ENCODE measurements around the gene AP2A2.

The AP2A2 gene

DNA sequence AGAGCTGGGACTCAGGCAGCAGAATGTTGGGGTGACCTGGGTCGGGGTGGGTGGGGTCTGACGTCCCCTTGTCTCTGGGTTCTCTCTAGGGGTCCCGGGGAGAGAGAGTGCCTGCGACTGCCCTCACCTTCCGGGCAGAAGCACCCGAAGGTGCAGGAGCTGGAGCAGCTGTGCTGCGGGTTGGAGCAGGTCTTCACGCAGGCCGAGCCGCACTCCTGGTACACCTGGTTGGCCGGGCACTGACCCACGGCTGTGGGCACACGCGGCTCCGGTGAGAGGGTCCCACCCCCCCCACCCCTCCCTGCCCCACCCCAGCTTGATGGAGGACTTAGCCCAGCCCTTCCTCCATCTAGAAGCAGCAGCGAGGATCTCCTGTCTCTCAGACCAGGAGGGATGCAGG lies 104.4 kb downstream of the AP2A2 start:
- DNase-seq (ENCODE audit: low read depth): no peak

DNA sequence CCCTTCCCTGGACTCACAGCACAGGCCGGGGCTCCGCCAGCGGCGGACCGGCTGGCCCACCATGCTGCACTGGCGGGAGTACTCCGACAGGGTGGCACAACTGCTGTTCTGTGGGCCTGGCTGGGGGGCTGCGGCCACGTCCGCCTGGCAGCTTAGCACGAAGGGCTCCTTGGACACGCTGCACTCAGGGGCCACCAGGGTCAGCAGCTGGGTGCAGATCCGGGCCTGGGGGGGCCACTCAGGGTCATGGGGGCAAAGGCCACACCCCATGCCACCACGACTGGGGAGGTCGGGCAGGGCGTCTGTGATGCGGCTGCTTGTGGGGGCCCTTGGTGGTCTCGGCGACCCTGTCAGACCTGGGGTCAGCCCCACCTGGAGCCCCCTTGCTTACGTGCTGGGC lies 104.9 kb downstream of the AP2A2 start:
- no peak for DNase-seq (ENCODE audit: low read depth)

DNA sequence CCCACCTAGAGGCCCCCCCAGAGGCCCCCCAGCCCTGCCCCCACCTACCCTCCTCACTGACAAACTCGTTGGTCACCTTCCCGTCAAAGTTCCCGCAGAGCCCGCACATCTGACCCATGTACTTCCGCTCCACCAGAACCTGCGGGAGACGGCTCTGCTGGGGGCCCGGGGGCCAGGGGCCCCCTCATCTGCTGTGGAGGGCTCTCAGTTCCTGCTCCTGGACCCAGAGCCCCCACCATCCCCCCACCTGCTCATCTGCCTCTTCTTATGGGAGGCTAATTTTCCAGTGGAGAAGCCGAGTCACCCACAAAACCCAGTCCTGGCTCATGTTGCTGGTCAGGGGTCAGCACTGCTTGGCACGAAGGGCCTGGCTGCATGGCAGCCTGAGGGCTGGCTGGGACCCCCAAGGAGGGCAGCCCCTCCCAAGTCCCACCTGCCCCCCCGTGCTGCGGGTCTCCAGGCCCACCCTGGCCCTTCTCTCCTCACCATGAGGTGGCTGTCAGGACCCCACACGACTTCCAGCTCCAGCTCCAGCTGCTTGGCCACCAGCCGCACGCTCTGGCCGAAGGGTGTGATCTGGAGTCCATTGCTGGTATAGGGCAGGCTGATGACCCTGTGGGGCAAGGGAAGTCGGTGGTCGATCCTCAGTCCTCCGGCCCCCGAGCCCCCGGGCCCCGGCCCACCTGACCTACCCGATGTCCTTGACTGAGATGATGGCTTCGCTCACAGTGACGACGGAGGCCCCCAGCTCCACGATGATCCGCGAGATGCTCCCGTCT lies 105.6 kb downstream of the AP2A2 start:
- DNase-seq (ENCODE audit: low read depth): no peak

DNA sequence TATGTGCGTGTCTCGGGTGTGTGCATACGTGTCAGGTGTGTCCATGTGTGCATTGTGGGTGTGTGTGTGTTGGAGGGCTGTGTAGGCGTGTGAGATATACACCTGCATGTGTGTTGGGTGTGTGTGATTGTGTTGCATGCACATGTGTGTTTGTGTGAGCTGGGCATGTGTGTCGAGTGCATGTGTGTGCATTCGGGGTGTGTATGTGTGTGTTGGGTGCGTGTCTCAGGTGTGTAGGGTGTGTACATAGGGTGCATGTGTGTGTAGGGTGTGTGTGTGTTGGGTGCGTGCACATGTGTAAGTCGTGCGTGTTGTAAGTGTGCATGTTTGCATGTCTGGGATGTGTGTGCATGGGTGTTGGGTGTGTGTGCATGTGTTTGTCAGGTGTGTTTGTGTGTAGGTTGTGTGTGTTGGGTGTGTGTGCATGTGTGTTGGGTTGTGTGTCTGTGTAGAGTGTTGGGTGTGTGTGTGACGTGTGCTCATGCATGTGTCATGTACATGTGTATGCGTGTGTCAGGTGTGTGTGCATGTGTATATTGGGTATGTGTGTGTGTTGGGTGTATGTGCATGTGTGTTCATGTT lies 106.7 kb downstream of the AP2A2 start:
- DNase-seq (ENCODE audit: low read depth): no peak

DNA sequence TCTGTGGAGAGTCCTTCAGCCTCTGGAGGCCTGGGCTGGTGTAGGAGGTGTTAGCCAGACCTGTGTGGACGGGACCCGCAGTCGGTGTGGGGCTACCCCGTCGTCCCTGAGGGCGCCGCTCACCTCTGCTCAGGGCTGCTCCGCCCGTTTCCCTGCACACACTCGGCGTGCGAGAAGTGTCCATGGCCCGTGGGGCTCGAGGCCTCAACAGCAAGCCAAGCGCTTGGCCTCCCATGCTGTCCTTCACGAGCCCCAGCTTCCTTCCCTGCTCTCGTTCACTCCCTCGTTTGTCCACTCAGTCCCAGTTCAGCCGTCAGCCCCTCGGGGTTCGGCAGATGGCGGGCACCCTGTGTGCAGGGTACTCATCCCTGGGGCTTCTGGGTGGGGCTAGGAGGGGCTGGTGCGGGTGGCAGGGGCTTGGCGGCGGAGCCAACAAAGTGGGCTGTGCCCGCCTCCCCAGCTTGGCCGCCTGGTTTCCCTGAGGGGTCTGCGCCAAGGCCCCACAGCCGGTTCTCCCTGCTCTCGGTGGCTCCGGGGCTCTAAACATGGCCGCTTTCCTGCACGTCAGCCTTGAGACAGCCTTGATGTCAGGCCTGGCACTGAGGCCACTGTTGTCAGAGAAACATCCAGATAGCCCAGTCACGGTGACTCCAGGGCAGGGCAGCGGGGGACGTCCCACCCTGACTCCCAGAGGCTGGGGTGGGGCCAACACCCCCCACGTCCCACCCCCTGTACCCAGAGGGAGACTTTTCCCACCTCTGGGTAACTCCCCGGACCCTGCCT lies 107.5 kb downstream of the AP2A2 start:
- DNase-seq (ENCODE audit: low read depth): no peak

DNA sequence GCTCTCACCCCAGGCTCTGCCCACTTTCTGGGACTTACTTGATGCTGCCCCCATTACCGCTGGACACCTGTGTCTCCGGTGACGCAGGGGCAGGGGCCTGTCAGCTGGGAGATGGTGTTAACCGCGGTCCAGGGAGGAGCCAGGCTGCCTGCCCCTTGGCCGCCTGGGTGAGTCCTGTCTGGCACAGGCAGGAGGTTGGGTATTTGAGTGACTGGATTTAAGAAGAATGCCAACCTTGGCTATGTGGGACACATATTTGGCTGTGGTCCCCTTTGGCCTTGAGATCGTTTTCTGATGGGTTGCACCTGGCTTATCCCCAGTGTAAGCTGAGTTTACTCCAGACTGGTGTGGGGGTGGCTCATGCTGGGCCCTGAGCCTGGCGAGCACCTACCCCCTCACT lies 108.3 kb downstream of the AP2A2 start:
- DNase-seq (ENCODE audit: low read depth): no peak

DNA sequence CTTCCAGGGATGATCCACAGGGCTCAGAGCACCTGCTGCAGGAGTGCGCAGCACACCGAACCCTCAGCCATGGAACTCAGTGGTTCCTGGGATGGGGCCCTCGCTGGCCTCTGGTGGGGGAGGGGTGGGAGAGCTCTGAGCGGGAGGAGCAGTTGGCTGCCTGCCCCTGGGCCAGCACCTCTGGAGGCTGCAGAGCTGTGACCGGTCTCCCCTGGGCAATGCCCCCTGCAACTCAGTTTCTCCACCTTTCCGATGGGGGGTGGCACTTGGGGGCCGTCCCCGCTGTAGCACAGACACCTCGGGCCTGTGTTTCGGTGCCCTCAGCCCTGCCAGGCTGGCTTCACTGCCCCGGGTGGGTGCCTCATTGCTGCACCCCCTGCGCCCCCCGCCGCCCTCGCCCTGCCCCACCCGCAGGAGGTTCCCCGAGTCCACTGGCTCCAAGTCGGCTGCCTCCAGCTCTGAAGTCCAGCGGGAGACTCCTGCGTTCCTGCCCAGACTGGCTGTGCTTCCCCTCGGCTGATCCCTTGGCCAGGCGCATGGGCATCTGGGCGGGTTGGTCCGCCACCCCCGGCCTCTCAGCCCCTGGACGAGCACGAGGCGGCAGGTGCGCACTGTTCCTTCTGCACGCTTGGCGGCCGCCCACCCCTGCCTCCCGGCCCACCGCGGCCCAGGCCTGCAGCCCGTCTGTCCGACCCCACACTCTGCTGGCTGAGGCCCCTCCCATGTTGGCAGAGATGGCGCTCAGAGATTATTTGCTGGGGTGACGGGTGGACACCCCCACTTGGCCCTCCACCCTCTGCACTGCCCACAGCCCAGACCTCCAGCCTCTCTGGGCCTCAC lies 109.0 kb downstream of the AP2A2 start:
- DNase-seq (ENCODE audit: low read depth): no peak

DNA sequence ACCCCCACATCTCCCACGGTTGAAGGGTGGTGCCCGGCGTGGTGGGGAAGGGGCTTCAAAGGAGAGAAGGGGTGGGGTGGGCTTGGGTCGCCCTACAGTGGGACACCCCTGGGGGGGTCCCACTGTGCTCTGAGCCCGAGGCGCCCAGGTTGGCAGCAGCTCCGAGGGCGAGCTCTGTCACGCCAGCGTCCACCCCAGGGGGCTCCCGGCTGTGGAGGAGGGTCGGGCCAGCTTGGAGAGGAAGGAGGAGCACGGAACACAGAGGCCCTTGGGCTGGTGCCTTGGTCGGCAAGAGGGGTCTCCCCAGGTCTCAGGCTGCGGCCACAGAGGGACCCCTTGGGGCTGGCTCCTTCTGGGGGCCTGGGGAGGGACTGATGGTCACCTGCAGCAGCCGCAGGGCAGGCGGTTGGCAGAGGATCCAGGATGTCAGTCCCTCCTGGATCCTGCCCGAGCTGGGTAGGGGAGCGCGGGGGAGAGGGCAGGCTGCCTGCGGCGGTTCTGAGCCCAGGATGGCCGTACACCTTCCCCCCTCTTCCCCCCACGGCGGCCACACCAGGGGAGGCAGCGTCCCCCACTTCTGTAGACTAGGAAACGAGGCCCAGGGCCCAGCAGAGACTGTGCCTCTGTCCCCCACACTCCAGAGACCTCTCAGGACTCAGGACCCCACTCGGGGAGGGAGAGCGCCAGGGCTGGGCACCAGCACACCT lies 110.1 kb downstream of the AP2A2 start:
- no peak for DNase-seq (ENCODE audit: low read depth)

DNA sequence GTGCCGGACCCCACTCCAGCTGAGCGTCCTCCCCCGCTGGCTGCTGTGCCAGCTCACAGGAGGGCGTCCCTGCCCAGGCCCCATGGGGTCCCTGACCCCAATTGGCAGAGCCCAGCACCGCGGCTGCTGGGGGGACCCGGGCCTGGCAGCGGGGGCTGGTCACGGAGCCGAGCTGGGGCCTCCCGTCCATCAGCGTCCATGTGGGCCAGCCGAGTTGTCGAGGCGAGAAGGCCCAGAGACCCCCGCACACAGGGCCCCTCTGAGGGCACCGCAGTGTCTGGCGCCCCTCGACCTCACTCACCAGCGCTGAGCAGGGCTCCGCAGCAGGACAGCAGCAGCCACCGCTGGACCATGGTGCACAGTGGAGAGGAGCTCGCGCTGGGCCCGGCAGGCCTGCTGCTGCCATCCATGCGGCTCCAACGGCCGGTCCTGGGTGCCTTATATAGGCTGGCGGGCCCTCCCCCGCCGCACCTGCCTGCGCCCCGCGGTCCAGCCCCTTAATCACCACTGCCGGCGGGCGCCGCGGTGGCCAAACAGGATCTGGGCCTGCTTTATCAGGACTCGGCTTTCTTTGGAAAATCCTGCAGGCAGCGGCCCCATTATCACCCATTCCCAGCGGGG lies 110.7 kb downstream of the AP2A2 start, which contains the start of gene MUC6:
MUC6 (minus strand) TSS at position 416 of the 621 bp plus-strand sequence; CDS start at position 353, 63 bp downstream.
- DNase-seq (ENCODE audit: low read depth): no peak

DNA sequence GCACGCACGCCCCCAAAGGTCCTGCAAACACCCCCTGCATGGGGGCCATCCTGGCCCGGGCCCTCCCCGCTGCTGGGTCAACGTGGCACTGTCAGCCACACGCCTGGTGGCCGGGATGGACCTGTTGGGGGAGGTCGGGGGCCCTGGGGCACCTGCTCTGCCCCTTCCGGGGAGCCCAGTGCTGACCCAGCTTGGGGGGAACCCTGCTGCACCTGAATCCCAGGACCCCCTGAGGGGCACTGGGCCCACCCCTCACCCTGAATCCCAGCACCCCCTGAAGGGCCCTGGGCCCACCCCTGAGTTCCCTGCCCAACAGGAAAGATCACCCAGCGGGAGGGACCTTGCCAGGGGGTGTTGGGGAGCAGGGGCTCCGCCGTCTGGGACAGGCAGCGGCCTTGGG lies 111.3 kb downstream of the AP2A2 start:
- no peak for DNase-seq (ENCODE audit: low read depth)

DNA sequence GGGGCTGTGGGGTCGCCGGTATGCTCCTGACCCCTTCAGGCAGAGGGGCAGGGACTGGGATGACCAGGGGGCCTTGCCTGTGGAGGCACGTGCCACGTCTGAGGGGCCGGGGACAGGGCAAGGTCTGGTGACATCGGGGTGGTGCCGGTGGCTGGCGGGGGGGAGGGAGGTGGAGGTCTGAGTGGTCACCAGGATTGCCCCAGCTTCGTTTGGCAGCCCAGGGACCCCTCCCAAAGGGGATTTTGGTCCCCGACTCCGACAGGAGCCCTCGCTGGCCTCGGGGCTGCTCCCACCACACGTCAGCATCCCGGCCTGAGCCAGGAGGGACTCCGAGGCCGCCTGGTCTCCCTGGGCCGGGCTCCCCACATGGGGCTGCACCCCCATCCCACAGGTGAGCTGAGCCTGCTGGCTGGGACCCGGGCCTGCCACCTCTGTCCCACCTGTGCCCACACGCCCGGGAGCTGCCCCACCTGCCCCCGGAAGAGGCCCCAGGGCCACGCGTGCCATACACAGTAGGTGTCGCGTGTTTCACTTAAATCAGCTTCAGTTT lies 111.9 kb downstream of the AP2A2 start:
- DNase-seq (ENCODE audit: low read depth): no peak

DNA sequence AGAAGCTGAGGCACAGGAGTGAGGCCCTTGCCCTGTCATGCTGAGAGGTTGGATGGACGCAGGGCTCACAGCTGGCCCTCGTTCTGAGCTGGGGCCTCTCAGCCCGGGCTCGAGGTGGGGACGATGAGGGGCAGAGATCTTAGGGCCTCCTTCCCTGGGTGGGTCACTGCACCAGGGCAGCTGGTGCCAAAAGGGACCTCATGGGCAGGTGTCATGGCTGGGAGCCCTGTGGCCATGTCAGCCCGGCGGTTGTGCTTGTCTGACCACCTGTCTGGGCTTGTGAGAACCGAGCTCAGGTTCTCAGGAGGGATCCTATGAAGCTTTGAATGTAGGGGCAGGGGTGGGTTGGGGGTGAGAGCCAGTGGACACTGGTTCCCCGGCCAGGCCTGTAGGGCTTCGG lies 112.7 kb downstream of the AP2A2 start:
- no peak for DNase-seq (ENCODE audit: low read depth)

DNA sequence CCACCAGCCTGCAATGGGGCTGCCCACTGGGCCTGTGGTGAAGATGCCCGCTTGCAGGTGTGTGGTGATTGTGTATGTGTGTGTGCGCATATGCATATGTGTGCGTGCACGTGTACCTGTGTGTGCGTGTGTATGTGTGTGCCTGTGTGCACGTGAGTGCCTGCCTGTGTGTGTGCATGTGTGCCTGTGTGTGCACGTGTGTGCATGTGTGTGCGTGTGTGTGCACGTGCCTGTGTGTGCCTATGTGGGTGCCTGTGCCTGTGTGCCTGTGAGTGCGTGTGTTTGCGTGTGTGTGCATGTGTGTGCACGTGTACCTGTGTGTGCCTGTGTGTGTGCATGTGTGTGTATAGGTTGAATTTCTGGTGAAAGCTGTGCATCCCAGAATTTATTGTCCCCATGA lies 113.3 kb downstream of the AP2A2 start:
- no peak for DNase-seq (ENCODE audit: low read depth)

DNA sequence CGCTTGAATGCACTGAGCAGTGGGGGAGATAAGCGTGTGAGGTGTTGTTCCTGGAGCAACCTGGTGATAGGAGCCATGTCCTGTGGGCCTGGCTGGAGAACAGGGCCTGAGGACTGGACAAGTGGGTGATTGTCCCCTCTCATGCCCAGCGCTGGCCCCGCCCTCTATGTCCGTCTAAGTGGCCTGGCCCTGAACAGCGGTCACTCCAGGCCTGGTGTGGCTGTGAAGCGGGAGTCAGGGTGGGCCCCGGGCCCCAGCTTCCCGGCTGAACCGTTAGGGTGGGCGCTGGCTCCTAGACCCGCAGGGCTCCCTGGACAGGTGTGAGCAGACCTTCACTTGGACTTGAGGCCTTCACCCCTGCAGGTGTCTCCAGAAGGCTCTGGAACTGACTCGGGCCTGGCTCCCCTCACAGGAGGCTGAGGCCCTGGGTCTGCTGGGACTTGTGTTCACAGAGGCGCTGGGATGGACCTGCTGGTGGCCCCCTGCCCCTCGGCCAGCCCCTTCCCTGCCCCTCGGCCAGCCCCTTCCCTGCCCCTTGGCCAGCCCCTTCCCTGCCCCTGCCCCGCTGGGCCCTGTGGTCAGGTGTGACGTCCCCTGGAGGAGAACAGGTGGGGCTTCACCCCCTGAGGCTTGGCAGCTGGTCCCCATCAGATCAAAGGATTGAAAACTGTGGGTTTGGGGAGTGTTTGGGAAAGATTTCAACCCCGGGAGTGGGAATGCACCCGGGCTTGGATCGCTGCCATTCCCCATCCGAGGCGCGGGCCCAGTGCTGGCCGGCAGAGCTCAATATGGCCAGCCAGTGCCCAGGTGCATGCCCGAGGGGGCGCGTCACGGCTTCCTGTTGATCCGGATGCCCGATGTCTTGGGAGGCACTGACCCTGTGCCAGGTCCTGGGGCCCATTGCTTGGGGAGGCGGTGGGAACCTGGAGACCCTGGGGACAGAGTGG lies 114.1 kb downstream of the AP2A2 start:
- DNase-seq (ENCODE audit: low read depth): no peak

DNA sequence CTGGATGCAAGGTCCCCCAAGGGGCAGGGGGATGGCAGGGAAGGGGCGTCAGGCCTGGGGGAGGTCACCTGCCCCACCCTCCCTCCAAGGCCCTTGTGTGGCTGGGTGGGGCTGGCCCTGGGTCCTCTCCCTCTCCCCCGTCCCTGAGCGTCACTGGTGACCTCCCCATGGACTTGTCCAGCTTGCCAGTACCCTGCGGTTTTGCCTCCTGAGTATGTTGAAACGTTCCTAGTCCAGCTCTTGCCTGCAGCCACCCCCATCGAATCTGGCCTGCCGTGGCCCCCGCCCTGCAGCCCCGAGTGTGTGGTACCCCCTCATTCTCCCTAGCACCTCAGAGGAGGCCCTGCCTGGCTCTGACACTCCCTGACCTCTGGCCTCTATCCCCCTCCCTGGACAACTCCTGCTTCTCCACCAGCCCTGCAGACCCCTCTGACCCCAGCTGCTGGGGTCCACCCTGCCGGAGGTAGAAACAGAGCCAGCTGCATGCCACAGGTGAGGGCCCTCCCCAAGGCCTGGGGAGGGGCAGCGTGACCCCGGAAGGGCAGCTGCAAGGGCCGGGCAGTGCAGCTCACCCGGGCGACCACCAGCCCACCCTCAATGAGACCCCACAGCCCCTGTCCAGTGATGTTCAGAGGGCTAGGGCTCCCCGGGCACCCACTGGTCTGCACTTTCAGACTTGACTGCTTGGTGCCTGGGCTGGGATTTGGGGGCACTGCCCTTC lies 114.9 kb downstream of the AP2A2 start:
- no peak for DNase-seq (ENCODE audit: low read depth)

DNA sequence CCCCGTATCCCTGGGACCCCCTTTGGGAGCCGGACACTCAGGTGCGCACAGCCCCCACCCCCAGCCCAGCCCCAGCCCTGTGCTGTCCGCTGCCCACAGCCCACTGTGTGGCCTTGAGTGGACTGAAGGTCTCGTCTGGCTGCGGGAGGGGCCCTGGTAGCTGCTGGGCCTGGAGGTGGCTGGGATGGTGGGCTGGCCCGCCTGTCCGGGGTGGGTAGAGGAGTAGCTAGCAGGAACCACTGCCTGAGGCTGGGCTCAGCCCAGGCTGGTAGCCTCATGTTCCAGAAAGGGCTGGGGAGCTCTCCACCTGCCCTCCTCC lies 115.4 kb downstream of the AP2A2 start:
- DNase-seq (ENCODE audit: low read depth): no peak

DNA sequence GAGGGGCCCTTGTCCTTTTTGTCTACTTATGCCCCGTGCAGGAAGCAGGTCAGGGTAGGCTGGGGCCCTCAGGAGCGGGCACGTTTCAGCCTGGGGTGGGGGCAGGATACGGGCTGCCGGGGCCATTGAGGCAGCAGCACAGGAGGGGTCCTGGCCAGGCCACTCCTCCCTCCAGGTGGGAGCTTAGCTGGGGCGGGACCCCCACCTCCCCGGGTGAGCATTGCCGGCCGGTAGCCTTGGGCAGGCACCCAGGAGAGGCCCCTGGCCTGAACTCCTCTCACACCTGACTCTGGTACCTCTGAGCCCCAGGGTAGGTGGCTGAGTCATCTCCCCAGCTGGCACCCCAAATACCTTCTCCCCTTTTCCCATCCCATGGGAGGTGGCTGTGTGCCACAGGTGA lies 115.8 kb downstream of the AP2A2 start:
- DNase-seq (ENCODE audit: low read depth): no peak

DNA sequence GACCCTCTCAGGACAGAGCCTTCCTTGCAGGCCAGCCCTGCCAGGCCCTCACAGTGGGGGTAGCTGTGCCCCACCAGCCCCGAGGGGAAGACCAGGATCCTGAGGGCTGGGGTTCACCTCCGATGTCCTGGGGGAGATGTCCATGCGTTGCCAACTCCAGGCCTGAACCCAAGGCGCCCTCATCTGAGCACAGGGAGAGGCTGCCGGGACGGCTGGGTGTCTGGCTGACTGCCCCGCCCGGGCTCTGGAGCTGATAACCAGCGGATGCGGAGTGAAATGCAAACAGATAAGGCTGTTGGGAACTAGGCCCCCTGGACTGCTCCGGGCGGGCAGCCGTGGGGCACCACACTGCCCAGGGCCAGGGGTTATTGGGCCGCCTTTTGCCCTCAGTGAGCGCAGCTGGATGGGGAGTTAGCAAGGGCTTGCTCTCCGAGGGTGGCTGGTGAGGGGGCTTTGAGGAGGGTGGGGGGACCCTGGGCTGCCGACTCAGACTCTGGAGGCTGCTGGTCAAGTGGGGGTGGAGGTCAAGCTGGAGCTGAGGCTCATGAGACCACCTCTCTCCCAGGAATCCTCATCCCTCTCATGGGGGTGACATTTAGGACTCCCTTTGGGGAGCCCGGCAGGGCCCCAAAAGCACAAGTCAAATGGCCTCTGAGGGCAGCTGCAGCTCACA lies 116.4 kb downstream of the AP2A2 start:
- no peak for DNase-seq (ENCODE audit: low read depth)
